Heart right ventricle (tissue), 16 donors: ENCODE measurements around the gene TMEM11. TPM values are rescaled to one million over a fixed set of nuclear protein-coding genes. Genes with fewer than 3 reads are reported as not detected.

Experiments
- ATAC-seq, 8 donors: fragments of 200-7000 bp; cut with Tn5 transposase; one replicate each; pipeline ENCODE4 v1.9.1; 2020; ENCODE audit warnings: mild to moderate bottlenecking in 8 of 8, moderate library complexity in 8 of 8, moderate number of reproducible peaks in 1 of 8
- DNase-seq, 2 donors: peaks; one replicate each; pipeline ENCODE4 v3.0.0-alpha.2; 2020
- H3K27ac ChIP-seq, 10 donors: fragments of 200-600 bp; sonication (generic) in 2 of 10; one replicate each; pipeline versions ENCODE4 v1.5.0 to v1.8.0; 2020 to 2022; ENCODE audit warnings: mild to moderate bottlenecking in 3 of 10
- H3K27me3 ChIP-seq, 7 donors: fragments of 200-600 bp; one replicate each; pipeline ENCODE4 v1.8.0; 2021 to 2022; ENCODE audit warnings: mild to moderate bottlenecking in 2 of 7
- H3K36me3 ChIP-seq, 9 donors: fragments of 200-600 bp; sonication (generic) in 1 of 9; one replicate each; pipeline versions ENCODE4 v1.5.0 to v1.8.0; 2020 to 2022; ENCODE audit warnings: mild to moderate bottlenecking in 2 of 9
- H3K4me1 ChIP-seq, 9 donors: fragments of 200-600 bp; sonication (generic) in 1 of 9; one replicate each; pipeline versions ENCODE4 v1.5.0 to v1.8.0; 2020 to 2022; ENCODE audit warnings: mild to moderate bottlenecking in 4 of 9
- H3K4me3 ChIP-seq, 10 donors: fragments of 200-600 bp; sonication (generic) in 2 of 10; one replicate each; pipeline versions ENCODE4 v1.5.0 to v1.8.0; 2020 to 2022; ENCODE audit warnings: mild to moderate bottlenecking in 7 of 10, moderate library complexity in 2 of 10
- H3K9me3 ChIP-seq, 11 donors: fragments of 200-600 bp in 10 of 11; sonication (generic) in 2 of 11; one replicate each; pipeline versions ENCODE4 v1.5.0 to v1.8.0; 2013 to 2022; ENCODE audit warnings: mild to moderate bottlenecking in 2 of 11, control low read depth in 1 of 11, moderate library complexity in 1 of 11
- CTCF ChIP-seq, 9 donors: fragments of 200-600 bp; sonication (generic) in 2 of 9; IDR thresholded peaks; one replicate each; pipeline versions ENCODE4 v1.5.0 to v1.8.0; 2021 to 2022; ENCODE audit warnings: antibody characterized with exemption in 9 of 9, mild to moderate bottlenecking in 5 of 9, moderate library complexity in 1 of 9
- WGBS, 2 donors: extraction: QIAGEN DNeasy Blood & Tissue Kit; methylation state at CpG; one replicate each; pipeline ENCODE4 v1.1.7; 2013; ENCODE audit warnings: inconsistent platforms in 1 of 2; 5-methylcytosine and 5-hydroxymethylcytosine counted together
- intact Hi-C, 10 donors: fragments of 100-400 bp; cut with DNase I; formaldehyde crosslinking; loops; one replicate each; pipeline versions ENCODE4 v1.11.1 to v1.14.2; 2022
- polyA plus RNA-seq, 2 donors: library from polyadenylated mRNA; stranded (reverse); fragments of 200-250 nt; gene quantifications; one replicate each; pipeline ENCODE4 v1.2.3, GENCODE V29; 2013
- total RNA-seq, 10 donors: library from RNA; stranded (reverse); fragmentation: NEBNext Ultra II Directional in 3 of 10; extraction: Animal tissue kit (Norgen Biotek cat#: 25700) in 3 of 10; gene quantifications; one replicate each; pipeline versions ENCODE4 v1.2.1 to v1.2.4, GENCODE V29; 2021 to 2023
- donor health status: Arrhythmogenic right ventricular cardiomyopathy.
- donor health status: ischemic (EF 13 %, LVEDD 7.1; RV severe dilation, severe dysfunction).
- donor health status: healthy with polysubstance abuse.
- donor health status: DM: no; HTN: yes; CAD: no.
- donor health status: DM: no; HTN: no; CAD: no.
- donor health status: ischemic (EF 25% LVEDD 6.9; RV normal size, moderate dysfunction).
- donor health status: ischemic (EF 25% LVEDD 5.7; RV mildly dilated, moderate dysfunction).
- donor health status: healthy.
- donor health status: DM: yes; HTN: yes; CAD: no.
- donor health status: Ischemic cardiomyopathy.
- donor health status: ischemic (EF 35%, LVEDD 5.7; RV mildly dilated, moderate dysfunction).
- donor health status: nonischemic (EF 11% LVEDD 7.7; RV severe dilation, severe dysfunction).
- donor health status: DM: yes; HTN: yes; CAD: no.
- donor health status: PGD.
- donor health status: ischemic (EF 29% LVEDD 5.4; RV normal size, mild dysfunction).
- donor health status: nonischemic (EF 23%, LVEDD 6.1; RV moderate dilation, normal function).

TMEM11 gene
- total and polyA plus RNA-seq, 12 donors = 20.8 to 54.1 (median 29.0) TPM

GRCh38 chr17:21199311-21199710, 14.7 kb downstream of the TMEM11 start:
- Histone ChIP-seq H3K4me3 (no peak overlapping the region), H3K4me1 (peaks cover 0 to 68% (median 40%) of the 10 kb centered on the region in 9 donors), H3K9me3 (no peaks in the 10 kb centered on the region), H3K27me3 (no peaks in the 10 kb centered on the region), H3K36me3 (peaks cover 0 to 61% (median 18%) of the 10 kb centered on the region in 9 donors), H3K27ac (peak overlapping the region in 1 of 10 donors; percentile 39)
- DNase-seq (no peak), ATAC-seq (peak in 1 of 8 donors; percentile 15)
- TF ChIP-seq CTCF (IDR thresholded peaks at IDR 0.05) = no peak
- WGBS, 2 donors = 48 to 58% methylated on average over 9 of the region's 9 CpGs
- intact Hi-C loops = loop anchor here in 1 of 10 donors (10.0 kb wide), 1 partner anchor 55 kb away; no protein-coding TSS in a partner anchor

- H3K4me1 ChIP-seq = peaks cover 7 to 69% (median 43%) of the 10 kb centered on the region in 9 donors
These were observed 15.6 kb downstream of the TMEM11 start for GRCh38 chr17:21198411-21198810.

GRCh38 chr17:21196126-21196525, 17.8 kb downstream of the TMEM11 start:
- TF ChIP-seq CTCF (IDR thresholded peaks at IDR 0.05) = no peak
- intact Hi-C loops = loop anchor here in 1 of 10 donors (10.0 kb wide), 1 partner anchor 51 kb away; no protein-coding TSS in a partner anchor
- Histone ChIP-seq H3K4me1 (peaks cover 7 to 60% (median 39%) of the 10 kb centered on the region in 9 donors), H3K27me3 (no peaks in the 10 kb centered on the region), H3K9me3 (no peaks in the 10 kb centered on the region), H3K27ac (no peak overlapping the region), H3K4me3 (no peak overlapping the region), H3K36me3 (peaks cover 0 to 52% (median 18%) of the 10 kb centered on the region in 9 donors)
- WGBS, 2 donors = 88 to 94% methylated on average over 5 of the region's 5 CpGs
- DNase-seq (no peak), ATAC-seq (no peak)

More at GRCh38 chr17:21198411-21198810, 15.6 kb downstream of the TMEM11 start:
- Histone ChIP-seq H3K9me3 (no peaks in the 10 kb centered on the region), H3K4me3 (no peak overlapping the region), H3K27me3 (no peaks in the 10 kb centered on the region), H3K27ac (no peak overlapping the region), H3K36me3 (peaks cover 0 to 60% (median 18%) of the 10 kb centered on the region in 9 donors)
- TF ChIP-seq CTCF (IDR thresholded peaks at IDR 0.05) = no peak
- ATAC-seq (no peak), DNase-seq (no peak)
- intact Hi-C loops = loop anchor here in 1 of 10 donors (10.0 kb wide), 1 partner anchor 54 kb away; no protein-coding TSS in a partner anchor
- WGBS, 2 donors = 95 to 96% methylated on average over 20 of the region's 20 CpGs

GRCh38 chr17:21194703-21195102, 19.3 kb downstream of the TMEM11 start:
- Histone ChIP-seq H3K27me3 (no peaks in the 10 kb centered on the region), H3K36me3 (peaks cover 0 to 57% (median 18%) of the 10 kb centered on the region in 9 donors), H3K4me1 (peaks cover 6 to 46% (median 31%) of the 10 kb centered on the region in 9 donors), H3K9me3 (no peaks in the 10 kb centered on the region), H3K27ac (peak overlapping the region in 7 of 10 donors; percentile 29 to 60 (median 49)), H3K4me3 (no peak overlapping the region)
- intact Hi-C loops = loop anchor here in 1 of 10 donors (10.0 kb wide), 1 partner anchor 50 kb away; no protein-coding TSS in a partner anchor
- DNase-seq (peak; percentile 52 to 67), ATAC-seq (peak in 7 of 8 donors; percentile 38 to 76 (median 73))
- TF ChIP-seq CTCF (IDR thresholded peaks at IDR 0.05) = no peak
- 52 to 66% methylated on average over 5 of the region's 5 CpGs for WGBS, 2 donors
